ENCODE measurements around the gene UMODL1. TPM values are rescaled to one million over a fixed set of nuclear protein-coding genes. Genes with fewer than 3 reads are reported as not detected.

Gene UMODL1
- total RNA-seq, 1 donor from 2014 or later, result not detected

DNA sequence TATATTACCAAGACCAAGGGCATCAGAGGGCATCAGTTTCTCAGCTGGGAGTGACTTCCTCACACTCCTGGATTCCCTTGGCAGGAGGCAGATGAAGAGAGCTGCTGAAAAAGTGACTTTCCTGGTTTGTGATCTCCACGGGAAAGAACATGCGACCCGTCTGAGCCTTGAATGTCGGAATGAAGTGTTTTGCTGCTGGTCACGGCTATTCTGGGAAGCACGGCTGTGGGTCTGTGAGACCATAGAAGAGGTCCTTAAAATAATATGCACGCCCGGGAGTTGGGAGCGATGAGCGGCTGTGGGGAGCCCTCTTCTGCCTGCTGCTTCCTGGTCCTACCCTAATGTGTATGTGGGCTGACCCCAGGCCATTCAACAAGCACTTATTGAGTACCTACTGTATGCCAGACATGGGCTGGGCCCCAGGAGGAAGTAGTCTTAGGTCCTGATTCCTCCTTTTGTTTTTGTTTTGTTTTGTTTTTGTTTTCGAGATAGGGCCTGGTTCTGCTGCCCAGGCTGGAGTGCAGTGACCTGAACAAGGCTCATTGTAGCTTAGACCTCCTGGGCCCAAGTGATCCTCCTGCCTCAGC is 13.2 kb upstream of the UMODL1 start:
- no peak overlapping the region for H3K27ac Mint-ChIP-seq

DNA sequence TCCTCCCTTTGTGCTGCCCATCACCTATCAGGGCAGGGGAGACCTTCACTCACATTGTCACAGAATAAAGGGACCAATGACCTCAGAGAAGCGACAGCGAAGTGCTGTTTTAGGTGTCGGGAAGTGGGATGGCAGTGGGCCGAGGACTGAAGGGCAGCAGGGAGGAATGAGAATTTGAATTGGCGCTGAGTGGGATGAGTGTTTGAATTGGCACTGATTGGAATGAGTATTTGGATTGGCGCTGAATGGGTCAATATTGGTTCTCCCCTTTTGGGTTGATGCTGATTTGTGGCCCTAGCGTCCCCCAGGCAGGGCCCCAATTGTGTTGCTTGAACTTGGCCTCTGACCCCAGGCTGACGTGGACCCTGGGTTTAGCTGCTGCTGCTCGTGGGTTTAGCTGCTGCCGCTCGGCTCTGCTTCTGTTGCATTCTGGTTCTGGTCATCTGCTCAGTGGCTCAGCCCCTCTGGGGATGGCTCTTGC is 12.4 kb upstream of the UMODL1 start:
- intact Hi-C loops (cut with micrococcal nuclease), result no loop called here
- H3K27ac Mint-ChIP-seq, result no peak overlapping the region
- H3K9me3 Mint-ChIP-seq, result no peaks in the 10 kb centered on the region
- DNase-seq (ENCODE audit: low spot score), result no peak
- H3K27me3 Mint-ChIP-seq (ENCODE audit: insufficient read depth), result peaks cover 11% of the 10 kb centered on the region
- H3K4me1 Mint-ChIP-seq (ENCODE audit: low read depth), result peaks cover 30% of the 10 kb centered on the region
- no peak overlapping the region for H3K4me3 Mint-ChIP-seq
- no peaks in the 10 kb centered on the region for H3K36me3 Mint-ChIP-seq (ENCODE audit: low read depth)

More for the DNA sequence above, 13.2 kb upstream of the UMODL1 start:
- H3K9me3 Mint-ChIP-seq, result no peaks in the 10 kb centered on the region
- H3K36me3 Mint-ChIP-seq (ENCODE audit: low read depth), result no peaks in the 10 kb centered on the region
- H3K4me1 Mint-ChIP-seq (ENCODE audit: low read depth), result peaks cover 23% of the 10 kb centered on the region
- H3K27me3 Mint-ChIP-seq (ENCODE audit: insufficient read depth), result peaks cover 16% of the 10 kb centered on the region
- no peak overlapping the region for H3K4me3 Mint-ChIP-seq
- intact Hi-C loops (cut with micrococcal nuclease), result no loop called here
- no peak for DNase-seq (ENCODE audit: low spot score)

DNA sequence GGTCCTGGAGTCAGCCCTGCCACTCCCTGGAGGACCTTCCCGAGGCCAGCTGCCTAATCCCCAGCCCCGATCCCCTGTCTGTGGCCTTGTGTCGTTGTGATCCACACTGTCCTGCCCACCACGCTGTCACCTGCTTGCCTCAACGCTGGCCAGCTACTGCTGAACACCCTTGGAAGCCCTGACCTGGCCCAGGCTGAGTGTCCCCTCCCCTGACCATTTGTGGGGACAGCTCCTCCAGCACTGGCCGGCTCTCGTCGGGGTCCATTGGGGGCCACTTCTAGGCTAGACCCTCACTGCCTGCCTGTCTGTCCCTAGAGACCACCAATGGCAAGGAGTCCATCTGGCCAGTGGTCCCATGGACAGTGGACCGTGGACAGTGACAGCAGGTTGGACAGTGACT is 12.0 kb upstream of the UMODL1 start:
- intact Hi-C loops (cut with micrococcal nuclease), result no loop called here
- H3K27ac Mint-ChIP-seq, result no peak overlapping the region

DNA sequence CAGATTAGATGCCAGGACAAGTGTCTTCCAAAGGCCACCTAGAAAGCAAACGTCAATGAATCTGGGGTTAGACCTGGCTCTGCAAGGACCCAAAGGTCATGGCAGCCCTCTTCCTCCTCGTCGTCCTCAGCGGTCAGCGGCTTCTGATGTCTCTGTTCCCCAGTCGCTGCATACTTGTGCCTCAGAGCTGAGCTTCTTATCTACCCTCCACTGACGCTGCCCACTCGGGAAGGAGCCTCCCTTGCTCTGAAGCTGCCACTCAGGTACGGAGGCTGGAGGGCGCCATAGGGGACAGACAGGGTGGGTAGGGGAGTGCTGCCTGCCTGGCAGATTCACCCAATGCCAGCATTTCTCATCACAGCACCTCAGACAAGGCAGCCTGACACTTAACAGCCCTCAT is 11.4 kb upstream of the UMODL1 start:
- Mint-ChIP-seq H3K9me3 (no peaks in the 10 kb centered on the region), H3K36me3 (ENCODE audit: low read depth) (no peaks in the 10 kb centered on the region), H3K4me3 (no peak overlapping the region), H3K27ac (no peak overlapping the region), H3K4me1 (ENCODE audit: low read depth) (peaks cover 40% of the 10 kb centered on the region), H3K27me3 (ENCODE audit: insufficient read depth) (peaks cover 8% of the 10 kb centered on the region)
- DNase-seq (ENCODE audit: low spot score), result no peak
- intact Hi-C loops (cut with micrococcal nuclease), result loop anchor here (5.0 kb wide), 3 partner anchors 48 to 182 kb away; partner anchors contain the start of gene PRDM15

More for the DNA sequence above, 12.0 kb upstream of the UMODL1 start:
- Mint-ChIP-seq H3K4me1 (ENCODE audit: low read depth) (peaks cover 34% of the 10 kb centered on the region), H3K27me3 (ENCODE audit: insufficient read depth) (peaks cover 11% of the 10 kb centered on the region), H3K36me3 (ENCODE audit: low read depth) (no peaks in the 10 kb centered on the region), H3K4me3 (no peak overlapping the region), H3K9me3 (no peaks in the 10 kb centered on the region)
- DNase-seq (ENCODE audit: low spot score), result no peak

DNA sequence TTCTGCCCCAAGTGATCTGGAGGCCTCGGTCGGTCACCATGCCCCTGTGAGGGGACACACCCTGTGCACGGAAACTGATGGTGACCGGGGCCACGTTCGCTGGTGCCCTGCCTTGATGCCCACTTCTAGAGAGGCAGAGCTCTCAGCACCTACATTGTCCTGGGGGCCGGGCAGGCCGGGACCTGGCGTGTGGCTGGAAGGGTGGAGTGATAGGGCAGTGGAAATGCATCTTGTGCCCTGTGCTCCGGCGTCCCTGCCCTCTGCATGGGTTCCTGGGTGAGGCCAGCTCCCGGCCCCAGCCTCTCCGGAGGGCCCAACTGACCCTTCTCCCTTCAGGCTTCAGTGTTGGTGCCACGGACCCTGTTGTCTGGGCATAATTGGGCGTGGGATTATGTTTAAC is 11.0 kb upstream of the UMODL1 start:
- H3K9me3 Mint-ChIP-seq, result no peaks in the 10 kb centered on the region
- no peak for DNase-seq (ENCODE audit: low spot score)
- H3K36me3 Mint-ChIP-seq (ENCODE audit: low read depth), result no peaks in the 10 kb centered on the region
- H3K27ac Mint-ChIP-seq, result no peak overlapping the region
- no peak overlapping the region for H3K4me3 Mint-ChIP-seq
- peaks cover 13% of the 10 kb centered on the region for H3K27me3 Mint-ChIP-seq (ENCODE audit: insufficient read depth)
- peaks cover 40% of the 10 kb centered on the region for H3K4me1 Mint-ChIP-seq (ENCODE audit: low read depth)
- intact Hi-C loops (cut with micrococcal nuclease), result loop anchor here (5.0 kb wide), 3 partner anchors 47 to 183 kb away; partner anchors contain the start of gene PRDM15

DNA sequence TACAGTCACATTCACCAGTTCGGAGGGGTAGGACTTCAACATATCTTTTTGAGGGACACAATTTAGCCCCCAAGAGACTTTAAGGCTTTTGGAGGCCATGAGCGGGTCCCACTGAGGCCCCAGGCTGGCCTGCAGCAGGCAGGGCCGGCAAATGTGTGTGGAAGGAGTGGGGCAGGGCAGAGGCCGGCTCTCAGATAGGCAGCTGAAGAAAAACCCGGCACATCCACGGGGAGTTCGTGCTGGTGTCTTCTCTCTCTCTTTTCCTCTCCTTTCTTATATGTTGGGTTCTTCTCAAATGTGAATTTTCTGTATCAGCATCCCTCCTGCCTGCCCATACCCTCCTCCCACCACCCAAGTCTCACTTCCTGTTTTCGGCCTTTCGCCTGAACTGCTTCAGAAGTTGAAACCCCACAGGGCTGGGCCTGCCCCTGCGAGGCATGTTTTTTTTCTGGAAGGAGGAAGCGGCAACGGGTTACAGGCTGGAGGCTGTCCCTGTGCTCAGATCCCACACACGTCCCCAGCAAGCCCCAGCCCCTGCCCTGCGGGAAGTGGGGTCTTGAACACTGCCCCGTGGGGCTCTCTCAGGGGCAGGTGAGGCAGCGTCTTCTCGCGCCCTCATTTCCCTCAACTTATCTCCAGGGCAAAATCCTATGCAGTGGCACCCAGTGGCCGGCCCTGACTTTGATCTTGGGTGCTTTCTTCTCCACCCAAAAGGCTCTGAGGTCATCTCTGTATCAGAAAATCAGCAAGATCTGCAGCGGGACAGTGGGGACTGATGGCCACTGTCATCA is 9.7 kb upstream of the UMODL1 start:
- no peaks in the 10 kb centered on the region for H3K36me3 Mint-ChIP-seq (ENCODE audit: low read depth)
- no peak overlapping the region for H3K4me3 Mint-ChIP-seq
- intact Hi-C loops (cut with micrococcal nuclease), result loop anchor here (5.0 kb wide), 3 partner anchors 46 to 184 kb away; partner anchors contain the start of gene PRDM15
- peak overlapping the region; percentile 70 for H3K27ac Mint-ChIP-seq
- peaks cover 13% of the 10 kb centered on the region for H3K27me3 Mint-ChIP-seq (ENCODE audit: insufficient read depth)
- H3K9me3 Mint-ChIP-seq, result no peaks in the 10 kb centered on the region
- H3K4me1 Mint-ChIP-seq (ENCODE audit: low read depth), result peaks cover 40% of the 10 kb centered on the region
- peak; percentile 11 for DNase-seq (ENCODE audit: low spot score)

DNA sequence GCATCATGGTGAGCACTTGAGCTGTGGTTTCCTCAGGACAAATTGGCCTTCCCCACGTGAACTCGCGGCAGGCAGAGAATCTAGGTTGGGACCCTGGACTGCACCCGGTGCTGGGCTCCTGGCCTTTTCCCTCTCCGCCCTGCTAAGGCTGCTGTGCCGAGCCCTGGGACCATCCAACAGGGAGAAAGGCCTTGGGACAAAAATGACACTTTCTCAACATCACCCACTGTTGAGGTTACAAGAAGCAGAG is 9.2 kb upstream of the UMODL1 start:
- Mint-ChIP-seq H3K36me3 (ENCODE audit: low read depth) (no peaks in the 10 kb centered on the region), H3K9me3 (no peaks in the 10 kb centered on the region), H3K27me3 (ENCODE audit: insufficient read depth) (peaks cover 10% of the 10 kb centered on the region), H3K4me1 (ENCODE audit: low read depth) (peaks cover 40% of the 10 kb centered on the region), H3K27ac (no peak overlapping the region), H3K4me3 (peak overlapping the region; percentile 64)
- DNase-seq (ENCODE audit: low spot score), result no peak
- intact Hi-C loops (cut with micrococcal nuclease), result loop anchor here (1.0 to 5.0 kb wide), 4 partner anchors 45 to 185 kb away; partner anchors contain the start of gene PRDM15

DNA sequence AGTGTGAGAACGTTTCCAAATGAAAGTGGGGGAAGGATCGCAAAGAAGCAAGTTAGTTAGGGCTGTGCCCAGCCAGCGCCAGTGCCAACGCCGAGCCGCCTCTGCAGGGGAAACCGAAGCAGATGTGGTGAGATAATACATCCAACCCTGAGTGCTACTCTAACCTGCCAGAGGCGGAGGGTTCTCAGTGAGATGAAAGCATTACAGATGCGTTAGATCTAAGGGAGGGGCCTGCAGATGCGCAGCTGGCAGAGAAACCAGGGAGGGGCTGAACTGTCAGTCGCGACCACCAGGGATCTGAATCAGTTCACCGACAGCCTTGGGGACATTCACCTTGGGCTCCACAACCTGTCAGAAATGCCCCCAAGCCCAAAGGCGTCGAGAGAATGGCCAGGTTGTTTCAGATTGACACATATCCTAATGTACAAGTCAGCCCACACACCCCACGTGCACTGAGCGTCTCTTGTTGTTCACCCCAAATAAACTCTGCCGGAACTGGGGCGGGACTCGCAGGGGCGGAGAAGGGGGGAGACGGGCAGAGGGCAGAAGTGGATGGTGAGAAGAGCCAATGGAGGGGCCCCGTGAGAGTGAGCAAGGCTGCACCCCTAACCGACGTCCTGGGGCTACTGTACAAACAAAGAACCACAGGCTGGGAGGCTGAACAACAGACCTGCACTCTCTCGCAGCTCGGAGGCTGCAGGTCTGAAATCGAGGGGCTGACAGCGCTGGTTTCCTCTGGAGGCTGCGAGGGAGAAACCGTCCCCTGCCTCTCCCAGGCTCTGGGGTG is 8.7 kb upstream of the UMODL1 start:
- peak; percentile 70 for DNase-seq (ENCODE audit: low spot score)
- peak overlapping the region; percentile 64 for H3K4me3 Mint-ChIP-seq
- H3K36me3 Mint-ChIP-seq (ENCODE audit: low read depth), result no peaks in the 10 kb centered on the region
- H3K9me3 Mint-ChIP-seq, result no peaks in the 10 kb centered on the region
- H3K27ac Mint-ChIP-seq, result peak overlapping the region; percentile 73
- H3K4me1 Mint-ChIP-seq (ENCODE audit: low read depth), result peaks cover 40% of the 10 kb centered on the region
- H3K27me3 Mint-ChIP-seq (ENCODE audit: insufficient read depth), result peaks cover 8% of the 10 kb centered on the region
- intact Hi-C loops (cut with micrococcal nuclease), result loop anchor here (1.0 to 5.0 kb wide), 4 partner anchors 45 to 185 kb away; partner anchors contain the start of gene PRDM15

DNA sequence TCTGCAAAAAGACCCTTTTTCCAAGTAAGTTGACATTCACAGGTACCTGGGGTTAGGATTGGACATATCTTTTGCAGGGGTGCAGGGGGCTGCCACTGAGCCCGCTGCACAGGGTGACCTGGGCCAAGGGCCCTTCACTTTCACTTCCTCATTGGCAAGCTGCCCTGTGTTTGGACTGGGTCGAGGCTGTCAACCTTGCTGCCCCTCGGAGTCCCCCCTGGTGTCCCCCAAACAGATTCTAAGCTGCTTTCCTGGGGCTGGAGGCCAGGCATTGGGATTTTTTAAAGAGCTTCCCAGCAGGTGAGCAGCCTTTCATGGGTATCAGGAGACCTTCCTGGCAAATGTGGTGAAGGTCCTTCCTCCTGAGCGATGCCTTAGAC is 7.9 kb upstream of the UMODL1 start:
- Mint-ChIP-seq H3K27me3 (ENCODE audit: insufficient read depth) (peaks cover 5% of the 10 kb centered on the region), H3K36me3 (ENCODE audit: low read depth) (no peaks in the 10 kb centered on the region), H3K4me3 (peak overlapping the region; percentile 68), H3K4me1 (ENCODE audit: low read depth) (peaks cover 40% of the 10 kb centered on the region), H3K9me3 (no peaks in the 10 kb centered on the region), H3K27ac (peak overlapping the region; percentile 13)
- no peak for DNase-seq (ENCODE audit: low spot score)
- intact Hi-C loops (cut with micrococcal nuclease), result loop anchor here (5.0 kb wide), 3 partner anchors 44 to 186 kb away; partner anchors contain the start of gene PRDM15

DNA sequence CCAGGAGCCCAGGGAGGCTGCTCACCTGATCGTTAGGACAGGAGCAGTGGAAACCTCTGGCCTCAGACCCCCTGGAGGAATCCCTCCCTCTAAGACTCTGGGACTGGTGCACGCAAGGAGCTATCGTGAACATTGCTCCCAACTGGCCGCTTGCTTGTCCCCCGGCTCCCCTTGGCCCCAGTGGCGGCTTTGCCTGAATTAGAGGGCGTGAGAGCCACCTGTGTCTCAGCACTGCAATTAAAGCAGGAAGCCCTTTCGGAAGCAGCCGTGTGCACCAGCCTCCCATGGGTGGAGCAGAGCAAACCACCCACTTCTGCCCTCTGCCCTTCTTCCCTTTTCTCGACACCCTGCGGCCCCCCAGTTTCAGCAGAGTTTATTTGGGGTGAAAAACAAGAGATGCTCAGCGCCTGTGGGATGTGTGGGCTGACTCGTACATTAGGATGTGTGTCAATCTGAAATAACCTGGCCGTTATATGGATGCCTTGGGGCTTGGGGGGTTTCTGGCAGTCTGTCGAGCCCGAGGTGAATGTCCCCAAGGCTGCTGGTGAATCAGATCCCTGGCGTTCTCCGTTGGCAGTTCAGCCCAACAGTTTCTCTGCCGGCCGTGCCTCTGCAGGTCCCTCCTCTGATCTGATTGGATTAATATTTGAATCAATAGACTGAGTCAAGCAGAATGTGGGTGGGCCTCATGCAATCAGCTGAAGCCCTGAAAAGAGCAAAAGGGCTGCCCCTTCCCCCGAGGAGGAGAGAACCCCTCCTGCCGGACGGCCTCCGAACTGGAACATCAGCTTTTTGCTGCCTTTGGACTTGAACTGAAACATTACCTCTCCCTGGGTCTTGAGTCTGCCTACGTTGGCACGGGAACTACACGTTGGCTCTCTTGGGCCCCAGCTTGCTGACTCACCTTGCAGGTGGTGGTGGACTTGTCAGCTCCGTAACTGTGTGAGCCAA is 7.3 kb upstream of the UMODL1 start:
- peak; percentile 29 for DNase-seq (ENCODE audit: low spot score)
- intact Hi-C loops (cut with micrococcal nuclease), result loop anchor here (5.0 kb wide), 3 partner anchors 43 to 187 kb away; partner anchors contain the start of gene PRDM15
- Mint-ChIP-seq H3K36me3 (ENCODE audit: low read depth) (no peaks in the 10 kb centered on the region), H3K27me3 (ENCODE audit: insufficient read depth) (peaks cover 5% of the 10 kb centered on the region), H3K27ac (peak overlapping the region; percentile 75), H3K9me3 (no peaks in the 10 kb centered on the region), H3K4me3 (peak overlapping the region; percentile 68), H3K4me1 (ENCODE audit: low read depth) (peaks cover 40% of the 10 kb centered on the region)

DNA sequence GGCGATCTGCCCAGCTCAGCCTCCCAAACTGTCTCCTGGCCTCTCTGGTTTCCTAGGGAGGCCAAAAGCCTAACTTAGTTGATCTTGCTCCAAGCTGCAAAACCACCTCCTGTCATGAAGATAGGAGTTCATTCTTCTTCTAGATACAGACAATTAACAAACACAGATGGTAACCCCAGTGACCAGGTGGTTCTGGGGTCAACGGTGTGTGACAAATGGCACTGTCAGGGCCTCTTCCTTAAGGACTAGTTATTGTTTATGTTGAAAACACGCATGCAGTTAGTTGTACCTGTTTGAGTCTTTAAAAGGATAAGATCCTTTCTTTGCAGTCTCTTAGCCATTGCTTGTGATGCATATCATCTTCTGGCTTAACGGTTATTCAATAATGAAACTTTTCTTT is 4.6 kb upstream of the UMODL1 start:
- Mint-ChIP-seq H3K4me3 (no peak overlapping the region), H3K4me1 (ENCODE audit: low read depth) (peaks cover 32% of the 10 kb centered on the region), H3K9me3 (no peaks in the 10 kb centered on the region), H3K27ac (no peak overlapping the region), H3K27me3 (ENCODE audit: insufficient read depth) (peaks cover 10% of the 10 kb centered on the region), H3K36me3 (ENCODE audit: low read depth) (no peaks in the 10 kb centered on the region)
- intact Hi-C loops (cut with micrococcal nuclease), result no loop called here
- DNase-seq (ENCODE audit: low spot score), result no peak
